ENCODE results near the gene P4HA2.

GRCh38 chr5:132180134-132180745 is 47.4 kb downstream of the P4HA2 start:
- TF ChIP-seq POLR2A (IDR thresholded peaks at IDR 0.05; ENCODE audit: control extremely low read depth in 1 of 2, low read depth in 2 of 2, low read length in 2 of 2) (no peak), CEBPB (IDR thresholded peaks at IDR 0.05; ENCODE audit: low read depth, low read length) (no peak)

All from H1 (cell line).